HFF-Myc (cell line): ENCODE measurements around the gene NLRP1.

ENCODE experiments used
- DNase-seq: peaks from one replicate; pipeline ENCODE4 v3.0.0-alpha.2; 2011; ENCODE audit warnings: low read depth; ENCODE audit errors: extremely low read depth
- H3K4me3 ChIP-seq: replicated peaks from 2 replicates; pipeline ENCODE4 v1.5.1; 2011; ENCODE audit warnings: low read depth, mild to moderate bottlenecking, control low read depth, low read length
- TF ChIP-seq, protein P1 (sequence below): IDR thresholded peaks from 2 replicates; pipeline ENCODE4 v1.5.1; 2012; ENCODE audit warnings: mild to moderate bottlenecking, low read depth, low read length, control low read depth; ENCODE audit errors: missing control alignments

NLRP1 gene

DNA sequence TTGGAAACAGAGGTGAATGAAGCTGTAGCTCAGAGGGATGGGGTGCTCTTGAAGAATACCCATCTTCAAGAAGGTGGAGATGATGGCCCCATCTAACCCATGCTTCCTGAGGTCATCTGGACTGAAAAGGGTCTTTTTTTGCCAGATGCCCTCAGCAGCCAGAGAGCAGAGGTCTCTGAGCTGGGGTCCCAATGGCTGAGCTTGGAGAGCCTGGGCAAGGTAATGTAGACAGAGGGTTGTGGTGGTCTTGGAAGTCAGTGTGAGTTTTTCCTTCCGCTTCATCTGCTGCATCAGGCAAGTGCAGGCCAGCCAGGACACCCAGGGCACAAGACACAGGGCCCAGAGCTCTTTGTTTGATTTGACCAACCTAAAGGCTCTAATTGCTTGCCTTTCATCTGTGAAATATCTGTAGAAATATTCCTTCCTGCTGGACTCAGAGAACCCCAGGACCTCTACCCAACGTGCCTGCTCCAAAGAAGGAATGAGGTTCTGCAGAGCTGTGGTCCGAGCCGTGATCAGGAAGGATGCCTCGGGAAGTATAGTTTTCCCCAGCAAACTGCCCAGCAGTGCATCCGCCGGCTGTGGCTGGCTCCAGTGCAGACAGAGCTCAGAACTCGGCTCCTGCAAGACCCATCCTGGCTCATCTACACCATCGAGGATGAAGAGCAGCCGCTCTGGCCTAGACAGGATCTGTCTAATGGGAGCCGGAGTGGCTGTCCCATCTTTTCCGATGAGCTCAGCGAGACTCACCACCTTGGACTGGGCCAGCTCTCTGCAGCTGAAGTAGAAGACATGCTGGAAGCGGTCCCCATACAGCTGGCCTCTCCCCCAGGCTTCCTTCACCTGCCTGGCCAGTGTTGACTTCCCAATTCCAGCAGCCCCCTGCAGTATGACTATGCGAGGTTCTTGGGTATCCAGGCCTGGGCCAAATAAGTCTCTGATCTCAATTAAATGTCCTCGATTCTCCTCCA, 25.2 kb downstream of the NLRP1 start:
- H3K4me3 ChIP-seq = no peak overlapping the region
- TF ChIP-seq, protein P1, sequence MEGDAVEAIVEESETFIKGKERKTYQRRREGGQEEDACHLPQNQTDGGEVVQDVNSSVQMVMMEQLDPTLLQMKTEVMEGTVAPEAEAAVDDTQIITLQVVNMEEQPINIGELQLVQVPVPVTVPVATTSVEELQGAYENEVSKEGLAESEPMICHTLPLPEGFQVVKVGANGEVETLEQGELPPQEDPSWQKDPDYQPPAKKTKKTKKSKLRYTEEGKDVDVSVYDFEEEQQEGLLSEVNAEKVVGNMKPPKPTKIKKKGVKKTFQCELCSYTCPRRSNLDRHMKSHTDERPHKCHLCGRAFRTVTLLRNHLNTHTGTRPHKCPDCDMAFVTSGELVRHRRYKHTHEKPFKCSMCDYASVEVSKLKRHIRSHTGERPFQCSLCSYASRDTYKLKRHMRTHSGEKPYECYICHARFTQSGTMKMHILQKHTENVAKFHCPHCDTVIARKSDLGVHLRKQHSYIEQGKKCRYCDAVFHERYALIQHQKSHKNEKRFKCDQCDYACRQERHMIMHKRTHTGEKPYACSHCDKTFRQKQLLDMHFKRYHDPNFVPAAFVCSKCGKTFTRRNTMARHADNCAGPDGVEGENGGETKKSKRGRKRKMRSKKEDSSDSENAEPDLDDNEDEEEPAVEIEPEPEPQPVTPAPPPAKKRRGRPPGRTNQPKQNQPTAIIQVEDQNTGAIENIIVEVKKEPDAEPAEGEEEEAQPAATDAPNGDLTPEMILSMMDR = no peak
- no peak for DNase-seq

DNA sequence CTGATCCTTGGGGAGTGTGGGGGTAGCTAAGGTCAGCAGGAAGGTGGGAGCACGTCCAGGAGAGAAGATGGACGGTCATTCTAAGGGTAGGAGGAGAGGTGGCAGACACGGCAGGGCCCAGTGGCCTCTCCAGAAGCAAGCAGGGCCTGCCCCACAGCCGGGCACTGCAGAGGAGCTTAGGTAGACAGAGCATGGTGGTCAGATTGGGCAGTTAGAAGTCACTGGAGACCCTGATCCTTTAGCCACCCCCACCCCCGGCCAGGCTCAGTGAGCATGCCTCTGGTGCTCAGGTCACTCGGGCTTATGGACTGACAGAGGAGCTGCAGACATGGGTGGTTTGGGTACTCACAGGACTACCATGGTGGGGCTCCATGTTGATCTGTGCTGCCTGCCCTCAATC, 26.3 kb downstream of the NLRP1 start:
- no peak for DNase-seq
- TF ChIP-seq, protein P1 = no peak

DNA sequence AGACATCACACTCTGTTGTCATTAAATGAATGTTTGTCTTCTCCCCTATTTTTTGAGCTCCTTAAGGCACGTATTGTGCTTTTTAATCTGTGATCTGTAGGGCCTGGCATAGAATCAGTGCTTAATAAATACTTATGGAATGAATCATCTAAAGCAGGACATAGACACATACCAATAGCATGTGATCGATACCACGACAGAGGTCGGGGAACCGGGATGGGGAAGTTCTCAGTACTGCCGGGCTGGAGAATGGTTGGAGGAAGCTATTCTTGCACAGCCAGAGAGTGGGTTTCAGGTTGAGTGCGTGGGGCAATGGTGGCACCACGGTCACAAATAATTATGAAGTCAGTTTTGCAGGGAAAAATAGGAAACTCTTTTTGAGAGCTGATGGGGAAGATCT, 26.8 kb downstream of the NLRP1 start:
- peak; percentile 19 for DNase-seq
- H3K4me3 ChIP-seq = no peak overlapping the region

More for the DNA sequence above, 26.3 kb downstream of the NLRP1 start:
- H3K4me3 ChIP-seq = no peak overlapping the region

DNA sequence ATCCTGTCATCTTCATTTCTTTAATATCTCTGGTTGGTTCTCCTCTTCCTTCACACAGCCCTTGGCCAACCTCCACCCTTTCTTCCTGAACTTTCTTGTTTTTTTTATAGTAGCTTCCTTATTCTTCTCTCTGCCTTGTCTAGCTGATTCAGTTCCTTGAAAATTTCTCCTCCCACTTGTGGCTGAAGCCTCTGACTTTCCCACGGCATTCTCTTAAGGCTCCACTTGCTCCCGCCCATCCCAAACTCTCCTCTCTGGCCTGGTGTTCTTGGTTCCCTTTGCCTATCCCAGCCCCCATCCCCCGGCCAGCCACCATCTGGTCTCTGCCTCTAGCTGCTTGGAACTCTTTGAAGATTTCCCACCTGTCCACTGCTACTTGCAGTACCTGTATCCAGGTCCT, 29.1 kb downstream of the NLRP1 start:
- no peak overlapping the region for H3K4me3 ChIP-seq
- DNase-seq = no peak
- TF ChIP-seq, protein P1 = no peak

More for the DNA sequence above, 26.8 kb downstream of the NLRP1 start:
- TF ChIP-seq, protein P1 = no peak

DNA sequence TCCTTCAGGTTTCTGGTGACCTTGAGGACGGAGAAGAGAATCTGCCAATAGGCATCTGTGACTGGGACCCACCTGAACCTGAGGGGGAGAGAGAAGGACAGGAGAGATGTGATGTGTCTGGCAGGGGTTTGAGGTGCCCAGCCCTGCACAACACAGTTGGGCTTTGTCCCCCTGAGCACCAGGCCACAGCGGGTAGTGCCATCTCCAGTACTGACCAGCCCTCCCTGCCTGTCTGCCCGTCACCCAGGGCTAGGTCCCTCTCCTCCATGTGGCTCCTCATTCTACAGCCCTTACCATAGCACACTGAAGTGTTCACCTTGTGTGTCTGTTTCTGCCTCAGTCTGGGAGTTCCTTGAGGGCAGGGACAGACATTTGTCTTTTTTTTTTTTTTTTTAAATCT, 30.8 kb downstream of the NLRP1 start:
- TF ChIP-seq, protein P1 = no peak
- DNase-seq = no peak

DNA sequence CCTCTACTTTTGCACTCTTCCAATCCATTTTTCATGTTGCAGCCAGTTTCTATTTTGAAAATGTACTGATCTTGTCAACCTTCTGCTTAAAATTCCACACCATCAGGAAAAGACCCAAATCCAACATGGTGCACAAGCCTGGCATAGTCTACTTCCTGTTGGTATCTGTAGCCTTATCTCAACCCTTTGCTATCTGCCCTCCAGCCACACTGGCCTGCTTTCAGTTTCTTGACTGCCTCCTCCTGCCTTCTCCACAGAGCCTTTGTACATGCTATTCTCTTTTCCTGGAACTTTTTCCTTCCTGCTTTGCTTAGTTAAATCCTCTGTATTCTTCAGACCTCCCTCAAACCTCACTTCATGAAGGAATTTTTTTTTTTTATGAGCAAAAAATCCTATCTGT, 31.5 kb downstream of the NLRP1 start:
- DNase-seq = no peak
- no peak overlapping the region for H3K4me3 ChIP-seq
- TF ChIP-seq, protein P1 = no peak

More for the DNA sequence above, 30.8 kb downstream of the NLRP1 start:
- no peak overlapping the region for H3K4me3 ChIP-seq
